A549 (cell line): ENCODE results near the gene PRRT3. TPM values are rescaled to one million over a fixed set of nuclear protein-coding genes. Genes with fewer than 3 reads are reported as not detected.

Experiments
- ATAC-seq, 2 experiments: fragments of 200-7000 bp in 1 of 2; fragments of >200 bp in 1 of 2; cut with Nextera tagmentation in 1 of 2; cut with Tn5 transposase in 1 of 2; 3 replicates each; pipeline versions ENCODE4 v1.8.0 to v1.9.1; 2018 to 2020; ENCODE audit warnings: mild to moderate bottlenecking in 1 of 2, moderate library complexity in 1 of 2
- CTCF ChIA-PET: fragments of 300-600 bp; sonication (Branson Sonifier 250); formaldehyde crosslinking; extraction: SDS; loops from one replicate; lab custom pipeline; 2021; ENCODE audit warnings: antibody characterized with exemption, inconsistent platforms; lab: Yijun Ruan, JAX
- POLR2A ChIA-PET: fragments of 350-600 bp; formaldehyde crosslinking; extraction: SDS; loops from one replicate; lab custom pipeline; 2021; ENCODE audit warnings: antibody characterized with exemption, inconsistent platforms; lab: Yijun Ruan, JAX
- DNase-seq, 2 experiments: peaks; one replicate each; pipeline versions ENCODE4 v3.0.0 to v3.0.0-alpha.2; 2011 to 2016; ENCODE audit warnings: low read depth in 1 of 2, low spot score in 1 of 2
- FAIRE-seq: peaks from 2 replicates; lab custom pipeline; 2011; peaks lifted over from hg19 to GRCh38; lab: Jason Lieb, UNC
- H3K27ac ChIP-seq, 2 experiments: fragments of >200 bp; sonication (Bioruptor Twin); formaldehyde crosslinking; 3 replicates each; pipeline ENCODE4 v1.5.1; 2016 to 2017
- H3K4me1 ChIP-seq: fragments of >200 bp; sonication (Bioruptor Twin); formaldehyde crosslinking; 3 replicates; pipeline ENCODE4 v1.6.1; 2016
- H3K4me2 ChIP-seq: fragments of >200 bp; sonication (Bioruptor Twin); formaldehyde crosslinking; 3 replicates; pipeline ENCODE4 v1.6.1; 2016
- H3K4me3 ChIP-seq: fragments of >200 bp; sonication (Bioruptor Twin); formaldehyde crosslinking; 3 replicates; pipeline ENCODE4 v1.5.1; 2016
- H3K9me3 ChIP-seq: fragments of >200 bp; sonication (Bioruptor Twin); formaldehyde crosslinking; 3 replicates; pipeline ENCODE4 v1.6.1; 2016
- BCL3 ChIP-seq: fragments of >200 bp; sonication (Bioruptor Twin); formaldehyde crosslinking; IDR thresholded peaks from 3 replicates; pipeline ENCODE4 v1.6.1; 2016
- CBX8 ChIP-seq: fragments of 200-600 bp; sonication (generic); IDR thresholded peaks from 2 replicates; pipeline ENCODE4 v1.6.1; 2016
- CEBPB ChIP-seq, 2 experiments: fragments of >200 bp in 1 of 2; sonication (Bioruptor Twin) in 1 of 2; formaldehyde crosslinking in 1 of 2; IDR thresholded peaks; 2 replicates each; pipeline ENCODE4 v1.6.1; 2012 to 2016
- ELK1 ChIP-seq: fragments of 150-350 bp; IDR thresholded peaks from 2 replicates; pipeline ENCODE4 v1.6.1; 2014; ENCODE audit warnings: low read depth, mild to moderate bottlenecking, low read length
- ESRRA ChIP-seq: fragments of 150-350 bp; IDR thresholded peaks from 2 replicates; pipeline ENCODE4 v1.6.1; 2014; ENCODE audit warnings: mild to moderate bottlenecking, low read length, borderline replicate concordance
- FOXS1 ChIP-seq: fragments of 250-450 bp; sonication (Bioruptor Pico); IDR thresholded peaks from 2 replicates; pipeline ENCODE4 v1.5.0; 2020; ENCODE audit warnings: mild to moderate bottlenecking, moderate library complexity
- GATA3 ChIP-seq: IDR thresholded peaks from 2 replicates; pipeline ENCODE4 v1.6.1; 2012; ENCODE audit warnings: borderline replicate concordance
- HEYL ChIP-seq: fragments of 250-450 bp; sonication (Bioruptor Pico); IDR thresholded peaks from 2 replicates; pipeline ENCODE4 v1.8.0; 2021; ENCODE audit warnings: mild to moderate bottlenecking, moderate library complexity
- HOXB13 ChIP-seq: fragments of 250-450 bp; sonication (Bioruptor Pico); IDR thresholded peaks from 2 replicates; pipeline ENCODE4 v1.5.0; 2020; ENCODE audit warnings: low read depth, mild to moderate bottlenecking, moderate library complexity
- JUN ChIP-seq, 2 experiments: fragments of >200 bp; sonication (Bioruptor Twin); formaldehyde crosslinking; IDR thresholded peaks; 2 replicates in 1 of 2; 3 replicates in 1 of 2; pipeline ENCODE4 v1.6.1; 2016 to 2017
- KDM1A ChIP-seq: fragments of 200-600 bp; sonication (generic); IDR thresholded peaks from 2 replicates; pipeline ENCODE4 v1.6.1; 2016; ENCODE audit warnings: low read depth, mild to moderate bottlenecking
- NFE2L2 ChIP-seq: fragments of 150-350 bp; conservative IDR thresholded peaks from 2 replicates; pipeline ENCODE4 v1.6.1; 2014; ENCODE audit warnings: low read length
- NR3C1 ChIP-seq: fragments of >200 bp; sonication (Bioruptor Twin); formaldehyde crosslinking; IDR thresholded peaks from 3 replicates; pipeline ENCODE4 v1.6.1; 2017
- POLR2A ChIP-seq: IDR thresholded peaks from 2 replicates; pipeline ENCODE4 v1.6.1; 2012; ENCODE audit warnings: mild to moderate bottlenecking, low read length
- RAD21 ChIP-seq, 2 experiments: fragments of >200 bp in 1 of 2; sonication (Bioruptor Twin) in 1 of 2; formaldehyde crosslinking in 1 of 2; IDR thresholded peaks in 1 of 2; conservative IDR thresholded peaks in 1 of 2; 2 replicates in 1 of 2; 3 replicates in 1 of 2; pipeline ENCODE4 v1.6.1; 2012 to 2018; ENCODE audit warnings: inconsistent platforms in 1 of 2
- RARB ChIP-seq: fragments of 250-450 bp; sonication (Bioruptor Pico); IDR thresholded peaks from 2 replicates; pipeline ENCODE4 v1.8.0; 2021; ENCODE audit warnings: mild to moderate bottlenecking, moderate library complexity
- RNF2 ChIP-seq: fragments of 200-600 bp; sonication (generic); IDR thresholded peaks from 2 replicates; pipeline ENCODE4 v1.6.1; 2016; ENCODE audit warnings: low read depth, mild to moderate bottlenecking, antibody characterized with exemption, moderate library complexity, borderline replicate concordance
- SMC3 ChIP-seq: fragments of >200 bp; sonication (Bioruptor Twin); formaldehyde crosslinking; IDR thresholded peaks from 3 replicates; pipeline ENCODE4 v1.6.1; 2018; ENCODE audit warnings: inconsistent platforms
- TP53 ChIP-seq: fragments of 250-450 bp; sonication (Bioruptor Pico); IDR thresholded peaks from 2 replicates; pipeline ENCODE4 v1.5.0; 2021; ENCODE audit warnings: mild to moderate bottlenecking, moderate library complexity
- ZC3H11A ChIP-seq: fragments of 450-650 bp; IDR thresholded peaks from 2 replicates; pipeline ENCODE4 v1.6.1; 2014; ENCODE audit warnings: antibody characterized with exemption, mild to moderate bottlenecking
- ZFP36 ChIP-seq: fragments of 450-650 bp; IDR thresholded peaks from 2 replicates; pipeline ENCODE4 v1.6.1; 2014; ENCODE audit warnings: borderline replicate concordance; ENCODE audit not compliant: partially characterized antibody
- WGBS: methylation state at CpG from one replicate; pipeline ENCODE4 v1.1.6; 2017; ENCODE audit errors: missing lambda C conversion rate; 5-methylcytosine and 5-hydroxymethylcytosine counted together
- polyA plus RNA-seq, 4 experiments: library from polyadenylated mRNA; depleted of rRNA in 3 of 4; stranded (reverse); fragments of >200 nt; fragmentation: RNase III in 1 of 4; extraction: RNeasy Plus Mini Kit Qiagen cat#74134 plus additional on column Dnase treatment in 1 of 4; gene quantifications; 2 replicates in 3 of 4; 3 replicates in 1 of 4; pipeline ENCODE4 v1.2.3, GENCODE V29; 2011 to 2017
- TF ChIP-seq, protein P1 (sequence below): IDR thresholded peaks from 2 replicates; pipeline ENCODE4 v1.6.1; 2012; ENCODE audit warnings: low read depth, borderline replicate concordance
- TF ChIP-seq, protein P2 (sequence below): IDR thresholded peaks from 2 replicates; pipeline ENCODE4 v1.6.1; 2012
- TF ChIP-seq, protein P3 (sequence below): fragments of >200 bp; sonication (Bioruptor Twin); formaldehyde crosslinking; IDR thresholded peaks from 2 replicates; pipeline ENCODE4 v1.6.1; 2016

The PRRT3 gene
- polyA plus RNA-seq, 2 of the 4 experiments (the other 2 are of a cell fraction), result 0.53 to 1.1 TPM

DNA sequence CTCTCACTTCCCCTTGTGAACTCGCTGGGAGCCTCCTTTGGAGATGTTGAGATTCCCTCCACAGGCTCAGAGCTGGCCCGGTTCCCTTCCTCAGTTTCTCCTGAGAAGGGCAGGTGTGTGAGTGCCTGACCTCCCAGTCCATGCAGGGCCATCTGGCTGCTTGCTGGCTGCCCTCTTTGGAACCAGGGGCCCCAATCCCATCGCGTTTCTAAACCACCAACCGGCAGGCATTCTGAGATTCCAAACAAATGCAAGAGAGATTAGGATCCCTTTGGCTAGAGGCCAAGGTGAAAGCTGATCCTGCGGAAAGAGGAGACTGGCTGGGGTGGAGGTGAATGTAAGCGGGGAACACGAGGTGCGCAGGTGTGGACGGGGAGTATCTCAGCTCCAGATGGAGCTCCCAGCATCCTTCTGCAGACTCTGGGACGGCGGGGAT, 2.9 kb upstream of the PRRT3 start:
- Histone ChIP-seq H3K4me3 (no peak overlapping the region), H3K4me2 (no peak overlapping the region), H3K9me3 (no peaks in the 10 kb centered on the region), H3K4me1 (peaks cover 17% of the 10 kb centered on the region), H3K27ac (no peak overlapping the region)
- ChIA-PET POLR2A (interaction anchor here (1.1 kb wide), 1 partner anchor 9 kb away, joined by 3 read pairs; no protein-coding TSS in a partner anchor), CTCF (interaction anchor here (1.0 to 2.7 kb wide), 5 partner anchors 9 to 28 kb away, joined by 3 to 26 read pairs (median 6); no protein-coding TSS in a partner anchor)
- 91% methylated on average over 12 of the region's 12 CpGs for WGBS
- FAIRE-seq (no peak), ATAC-seq (no peak), DNase-seq (no peak)
- no peak for TF ChIP-seq ZC3H11A
- TF ChIP-seq RNF2, result no peak
- TF ChIP-seq FOXS1 (CRISPR knock-in tag), result no peak
- TF ChIP-seq HOXB13 (CRISPR knock-in tag), result no peak
- no peak for TF ChIP-seq CEBPB (IDR thresholded peaks at IDR 0.05)
- TF ChIP-seq NFE2L2, result no peak
- TF ChIP-seq JUN (IDR thresholded peaks at IDR 0.05), result no peak
- TF ChIP-seq HEYL (CRISPR knock-in tag), result no peak

DNA sequence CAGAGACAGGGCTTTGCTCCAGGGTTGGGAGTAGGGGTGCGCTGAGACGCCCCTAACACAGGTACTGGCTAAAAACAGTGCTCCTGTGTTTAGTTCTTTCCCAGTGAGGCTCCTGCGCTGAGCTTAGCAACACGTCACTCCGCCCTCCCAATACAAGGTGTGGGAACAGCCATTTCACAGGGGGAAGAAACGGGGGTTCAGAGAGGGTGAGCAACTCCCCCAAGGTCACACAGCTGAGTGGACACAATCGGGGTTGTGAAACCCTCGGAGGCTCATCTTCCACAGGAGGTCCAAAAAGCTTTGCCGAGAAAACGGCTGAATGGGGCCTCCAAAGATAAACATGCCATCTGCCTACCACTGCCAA, 628 bp downstream of the PRRT3 start:
- Histone ChIP-seq H3K27ac (peak overlapping the region in 1 of 2 experiments; percentile 82; a peak in 3 of 6 replicates), H3K9me3 (no peaks in the 10 kb centered on the region), H3K4me2 (peak overlapping the region; percentile 67), H3K4me1 (peaks cover 23% of the 10 kb centered on the region), H3K4me3 (peak overlapping the region; percentile 42)
- FAIRE-seq (no peak), ATAC-seq (no peak), DNase-seq (no peak)
- 60% methylated on average over 10 of the region's 10 CpGs for WGBS
- TF ChIP-seq KDM1A, result peak; percentile 74; the same call in 1 of the 2 replicates
- no peak for TF ChIP-seq ESRRA
- peak; percentile 87 for TF ChIP-seq ZFP36
- no peak for TF ChIP-seq POLR2A
- ChIA-PET CTCF (interaction anchor here (0.8 to 2.0 kb wide), 4 partner anchors 15 to 236 kb away, joined by 3 to 11 read pairs (median 4); partner anchors contain the start of gene CRELD1), POLR2A (interaction anchor here (0.9 kb wide), 1 partner anchor 18 kb away, joined by 3 read pairs; the partner anchor contains the start of gene CRELD1)

DNA sequence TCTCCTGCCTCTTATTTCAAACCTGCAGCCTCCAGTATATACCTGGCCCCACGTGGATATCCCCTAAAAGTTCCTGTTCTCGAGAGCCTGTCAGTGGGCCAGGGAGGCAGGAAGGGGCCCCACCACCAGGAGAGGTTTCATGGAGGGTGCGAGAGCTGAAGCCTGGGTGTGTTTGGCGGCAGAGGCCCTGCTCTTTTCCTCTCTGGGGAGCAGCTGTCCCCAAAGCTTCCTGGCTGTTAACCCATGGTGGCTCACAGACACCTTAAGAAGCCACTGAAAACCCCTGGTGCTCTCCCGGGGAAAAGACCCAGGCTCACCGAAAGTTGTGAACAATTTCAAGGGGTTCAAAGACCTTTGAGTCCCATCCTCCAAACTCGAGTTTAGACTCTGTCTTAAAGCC, 1.1 kb downstream of the PRRT3 start:
- DNase-seq (no peak), FAIRE-seq (no peak), ATAC-seq (no peak)
- ChIA-PET POLR2A (no interaction called here), CTCF (interaction anchor here (0.8 to 2.0 kb wide), 2 partner anchors 17 to 235 kb away, joined by 4 to 11 read pairs; partner anchors contain the start of gene CRELD1)
- 70% methylated on average over 7 of the region's 7 CpGs for WGBS
- TF ChIP-seq, protein P1, sequence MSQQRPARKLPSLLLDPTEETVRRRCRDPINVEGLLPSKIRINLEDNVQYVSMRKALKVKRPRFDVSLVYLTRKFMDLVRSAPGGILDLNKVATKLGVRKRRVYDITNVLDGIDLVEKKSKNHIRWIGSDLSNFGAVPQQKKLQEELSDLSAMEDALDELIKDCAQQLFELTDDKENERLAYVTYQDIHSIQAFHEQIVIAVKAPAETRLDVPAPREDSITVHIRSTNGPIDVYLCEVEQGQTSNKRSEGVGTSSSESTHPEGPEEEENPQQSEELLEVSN, result no peak
- TF ChIP-seq ELK1, result no peak
- TF ChIP-seq HOXB13 (CRISPR knock-in tag), result no peak
- no peak for TF ChIP-seq TP53
- no peak for TF ChIP-seq RAD21 (conservative IDR thresholded peaks at IDR 0.05 in 1 of 2, IDR thresholded peaks at IDR 0.05 in 1 of 2)
- no peak for TF ChIP-seq GATA3
- TF ChIP-seq HEYL (CRISPR knock-in tag), result no peak
- TF ChIP-seq SMC3, result no peak
- no peak for TF ChIP-seq ZFP36
- no peak for TF ChIP-seq KDM1A
- no peak for TF ChIP-seq CBX8
- no peak for TF ChIP-seq POLR2A
- TF ChIP-seq, protein P2, sequence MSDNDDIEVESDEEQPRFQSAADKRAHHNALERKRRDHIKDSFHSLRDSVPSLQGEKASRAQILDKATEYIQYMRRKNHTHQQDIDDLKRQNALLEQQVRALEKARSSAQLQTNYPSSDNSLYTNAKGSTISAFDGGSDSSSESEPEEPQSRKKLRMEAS, result no peak
- TF ChIP-seq BCL3, result no peak
- TF ChIP-seq, protein P3, sequence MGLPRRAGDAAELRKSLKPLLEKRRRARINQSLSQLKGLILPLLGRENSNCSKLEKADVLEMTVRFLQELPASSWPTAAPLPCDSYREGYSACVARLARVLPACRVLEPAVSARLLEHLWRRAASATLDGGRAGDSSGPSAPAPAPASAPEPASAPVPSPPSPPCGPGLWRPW, result no peak
- no peak for TF ChIP-seq NR3C1
- no peak for TF ChIP-seq RARB (CRISPR knock-in tag)
- Histone ChIP-seq H3K4me3 (no peak overlapping the region), H3K9me3 (no peaks in the 10 kb centered on the region), H3K27ac (no peak overlapping the region), H3K4me1 (peaks cover 22% of the 10 kb centered on the region), H3K4me2 (no peak overlapping the region)
